GM19193 (cell line): Measurements from ENCODE around the gene STARD3NL.

ENCODE experiments used
- POLR2A ChIP-seq: IDR thresholded peaks from 4 replicates; pipeline ENCODE4 v1.6.1; 2011; ENCODE audit not compliant: insufficient read depth, insufficient read length; ENCODE audit errors: extremely low read depth

STARD3NL gene

DNA sequence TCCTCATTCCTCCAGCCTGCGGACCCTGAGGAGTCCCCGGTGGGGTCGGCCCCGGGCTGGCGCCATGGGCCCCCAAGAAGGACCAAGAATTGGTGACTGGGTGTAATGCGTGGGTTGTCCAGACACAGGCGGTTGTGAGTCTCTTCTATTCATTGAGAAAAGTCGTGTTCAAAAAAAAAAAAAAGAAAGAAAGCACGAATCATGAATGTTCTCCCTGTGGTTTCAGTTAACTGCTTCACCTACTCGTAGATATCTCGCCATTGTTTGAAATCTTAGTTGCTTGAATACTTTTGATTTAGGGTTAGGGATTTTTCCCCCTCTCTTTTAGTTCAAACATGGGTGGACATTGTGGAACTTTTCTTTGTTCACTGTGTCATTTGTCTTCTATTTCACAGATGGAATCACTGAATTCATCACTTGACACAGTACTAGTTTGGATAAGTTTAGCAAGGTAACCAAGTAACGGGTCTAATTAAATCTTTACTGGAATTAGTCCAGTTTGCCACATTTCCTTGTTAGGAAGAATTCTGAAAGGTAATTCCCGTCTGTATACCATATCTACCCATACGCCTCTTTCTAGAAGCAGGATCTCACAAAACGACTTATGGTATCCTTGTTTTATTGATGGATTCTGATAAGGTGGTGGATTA, 775 bp downstream of the STARD3NL start:
- no peak for TF ChIP-seq POLR2A

DNA sequence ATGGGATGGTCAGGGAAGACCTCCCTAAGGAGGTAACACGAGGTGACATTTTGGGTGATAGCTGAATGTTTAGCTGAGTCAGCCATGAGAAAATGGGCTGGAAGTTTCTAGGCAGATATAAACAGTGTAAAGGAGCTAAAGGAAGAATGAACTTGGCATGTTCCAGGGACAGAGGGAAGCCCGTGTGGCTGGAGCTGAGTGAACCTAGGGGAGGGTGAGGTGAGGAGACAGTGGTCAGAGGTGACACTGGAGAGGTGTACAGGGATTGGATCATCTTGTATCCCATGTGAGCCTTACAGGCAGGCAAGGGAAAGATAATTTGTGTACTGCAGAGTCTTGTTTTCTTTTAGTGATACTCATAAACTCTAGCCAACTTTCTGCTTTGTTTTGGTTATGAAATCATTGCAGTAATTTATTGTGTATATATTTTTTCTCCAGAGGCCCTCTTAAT, 1.8 kb downstream of the STARD3NL start:
- TF ChIP-seq POLR2A = no peak

DNA sequence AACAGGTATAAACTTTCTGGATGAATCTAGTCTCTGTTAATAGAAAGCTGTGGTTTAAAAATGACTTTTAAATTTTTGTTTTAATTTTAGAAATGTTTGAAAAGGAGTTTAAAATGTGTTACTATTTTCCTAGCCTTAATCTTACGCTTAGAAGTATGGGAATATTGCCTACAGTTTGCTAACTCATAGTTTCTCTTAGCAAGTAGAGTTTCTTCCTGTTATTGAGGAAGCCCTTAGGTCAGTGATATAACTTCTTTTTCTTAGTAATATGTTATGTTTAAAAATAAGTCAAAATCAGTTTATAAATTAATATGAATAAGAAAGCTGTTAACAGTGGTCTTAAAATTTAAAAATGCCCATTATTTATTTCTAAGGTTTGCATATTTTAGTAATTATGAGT, 3.1 kb downstream of the STARD3NL start:
- TF ChIP-seq POLR2A = no peak

DNA sequence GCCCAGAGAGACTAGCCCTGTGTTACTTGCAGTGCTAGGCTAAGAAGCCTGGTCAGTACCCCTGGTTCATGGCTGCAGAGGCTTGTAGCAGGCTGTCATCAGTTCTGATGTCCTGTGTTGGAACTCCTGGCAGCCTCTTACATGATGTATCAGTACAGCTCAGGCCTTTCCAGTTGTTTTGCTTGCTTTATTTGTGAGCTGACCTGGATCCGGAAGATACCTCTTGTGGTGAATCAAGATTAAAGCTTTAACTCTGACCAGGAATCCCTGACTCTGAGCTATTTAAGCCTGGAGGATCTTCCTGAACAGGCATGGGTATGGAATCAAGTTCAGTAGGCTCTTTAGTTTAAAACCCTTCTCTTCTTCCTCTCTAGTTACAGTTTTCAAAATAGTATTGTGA, 4.4 kb downstream of the STARD3NL start:
- no peak for TF ChIP-seq POLR2A

DNA sequence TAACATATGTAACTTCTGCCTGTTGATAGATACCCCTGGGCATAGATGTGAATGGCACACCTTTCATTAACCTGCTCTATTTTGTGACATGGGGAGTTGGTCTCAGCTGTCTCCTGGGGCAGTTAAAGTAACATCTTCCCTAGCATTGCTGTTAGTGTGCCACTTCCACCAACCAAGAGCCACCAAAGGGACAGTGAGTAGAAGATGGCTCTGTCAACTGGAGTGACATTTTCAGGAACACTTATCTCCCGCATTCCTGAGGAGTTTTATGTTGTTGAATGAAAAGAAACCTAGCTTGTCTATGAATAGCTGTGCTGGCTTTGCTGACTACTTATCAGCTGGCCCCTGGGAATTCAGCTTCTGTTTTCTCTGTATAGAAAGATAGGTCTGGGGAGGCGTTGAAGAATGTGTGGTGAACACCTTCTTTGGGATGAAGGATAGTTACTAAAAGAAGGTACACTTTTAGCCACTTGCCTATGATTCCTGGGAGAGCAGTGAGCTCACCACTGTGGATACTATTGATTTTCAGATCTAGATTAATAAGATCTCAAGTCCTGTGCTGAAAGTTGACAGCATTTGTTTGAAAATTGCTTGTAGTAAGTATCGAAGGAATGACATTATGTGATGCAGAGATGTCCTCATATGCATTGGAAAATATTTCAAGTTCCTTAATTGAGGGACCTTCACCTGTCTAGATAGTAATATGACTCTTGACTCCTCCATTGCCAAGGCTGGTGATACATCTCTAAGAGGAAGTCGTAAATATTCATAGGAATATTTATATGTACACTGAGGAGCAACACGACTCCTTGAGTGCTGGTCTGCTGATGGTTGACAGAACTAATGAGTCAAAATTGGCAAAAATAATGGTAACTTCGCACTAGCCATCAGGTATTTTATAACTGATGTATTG, 7.6 kb downstream of the STARD3NL start:
- no peak for TF ChIP-seq POLR2A

DNA sequence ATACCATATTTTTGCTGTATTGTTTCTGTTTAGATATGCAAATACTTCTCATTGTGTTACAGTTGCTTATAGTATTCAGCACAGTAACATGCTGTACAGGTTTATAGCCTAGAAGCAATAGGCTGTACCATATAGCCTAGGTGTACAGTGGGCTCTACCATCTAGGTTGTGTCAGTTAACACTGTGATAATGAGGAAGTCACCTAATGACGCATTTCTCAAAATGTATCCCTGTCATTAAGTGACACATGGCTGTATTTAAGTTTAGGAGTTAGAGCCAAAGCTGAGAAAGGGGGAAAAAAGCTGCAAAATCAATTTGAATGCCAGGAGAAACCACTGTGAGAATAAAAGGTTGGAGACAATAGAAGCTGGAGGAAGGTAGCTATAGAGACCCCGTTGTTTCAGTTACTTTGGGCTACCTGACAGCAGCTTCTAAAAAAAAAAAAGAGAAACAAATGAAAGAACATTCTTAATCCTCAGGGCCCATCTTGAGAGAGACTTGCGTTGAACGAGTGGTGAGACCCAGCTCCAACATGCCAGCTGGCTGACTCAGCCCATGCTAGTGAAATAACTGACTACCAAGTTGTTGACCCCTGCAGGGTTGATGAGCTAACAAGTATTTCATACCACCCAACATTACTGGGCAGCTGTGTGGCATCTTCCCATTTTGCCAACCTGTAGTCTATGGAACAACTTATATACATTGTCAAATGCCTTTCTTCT, 8.7 kb downstream of the STARD3NL start:
- TF ChIP-seq POLR2A = no peak

DNA sequence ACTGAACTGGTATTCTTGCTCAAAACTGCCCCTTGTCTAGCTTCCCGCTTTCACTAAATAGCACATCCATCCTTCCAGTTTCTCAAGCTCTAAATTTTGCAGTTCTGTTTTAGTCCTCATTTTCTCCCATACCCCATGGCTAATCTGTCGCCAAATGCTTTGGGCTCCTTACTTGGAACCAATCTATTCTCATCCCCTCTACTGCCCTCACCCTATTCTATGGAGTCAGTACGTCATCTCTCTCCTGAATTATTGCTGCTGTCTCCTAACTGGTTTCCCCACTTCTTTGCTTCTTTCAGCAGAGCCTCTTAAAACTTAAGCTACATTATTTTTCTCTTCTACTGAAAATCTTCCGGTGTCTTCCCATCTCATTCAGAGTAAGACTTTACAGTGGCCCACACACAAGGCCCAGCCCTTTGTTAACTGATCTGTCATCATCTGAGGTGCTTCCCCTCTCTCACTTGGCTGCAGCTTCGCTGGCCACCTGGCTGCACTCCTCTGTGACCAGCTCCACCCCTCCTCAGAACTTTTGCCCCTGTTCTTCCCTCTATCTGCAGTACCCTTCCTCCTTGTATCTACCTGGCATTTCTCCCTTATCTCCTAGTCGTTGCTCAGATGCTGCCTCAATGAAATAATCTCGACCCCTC, 9.9 kb downstream of the STARD3NL start:
- TF ChIP-seq POLR2A = no peak

DNA sequence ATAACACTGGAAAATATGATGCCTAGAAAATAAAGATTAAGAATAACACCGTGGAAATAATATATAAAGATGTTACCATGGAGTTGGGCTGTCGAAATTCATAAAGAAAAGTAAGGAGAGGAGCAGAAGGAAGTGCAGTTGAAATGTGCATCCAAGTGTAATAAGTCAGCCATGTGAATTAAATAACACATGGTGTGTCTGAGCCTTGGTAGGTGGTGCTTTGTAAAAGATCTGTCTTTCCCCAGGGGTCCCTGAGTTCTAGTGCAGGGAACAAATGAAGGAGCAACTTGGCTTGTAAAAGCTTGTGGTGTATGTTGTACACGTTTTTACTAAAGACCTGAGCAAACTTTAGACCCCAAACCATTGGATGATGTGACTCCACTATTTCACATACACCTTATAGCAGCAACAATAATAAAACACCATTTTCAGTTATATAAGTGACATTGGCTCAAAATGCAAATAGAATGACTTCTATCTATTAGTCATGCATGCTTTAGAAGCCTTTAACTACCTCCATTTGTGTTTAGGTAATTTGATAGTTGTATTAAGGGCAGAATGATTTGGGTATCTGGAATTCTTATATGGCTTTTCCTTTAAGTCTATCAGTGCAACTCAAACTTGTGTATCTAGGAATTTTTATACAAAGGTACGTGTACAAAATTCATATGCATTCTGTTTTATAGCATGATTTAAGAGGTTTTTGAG, 11.3 kb downstream of the STARD3NL start:
- no peak for TF ChIP-seq POLR2A

DNA sequence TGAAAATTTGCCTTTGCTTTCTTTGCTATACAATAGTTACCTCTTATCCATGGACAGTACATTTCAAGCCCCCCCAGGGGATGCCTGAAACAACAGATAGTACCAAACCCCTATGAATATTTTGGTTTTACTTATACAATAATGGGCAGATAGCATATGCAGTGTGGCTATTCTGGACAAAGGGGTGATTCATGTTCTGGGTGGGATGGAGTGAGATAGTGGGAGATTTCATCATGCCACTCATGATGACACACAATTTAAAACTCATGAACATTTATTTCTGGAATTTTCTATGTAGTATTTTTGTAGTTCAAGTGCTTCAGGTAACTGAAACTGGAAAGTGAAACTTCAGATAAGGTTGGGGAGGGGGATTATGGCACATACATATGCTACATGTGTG, 12.0 kb downstream of the STARD3NL start:
- no peak for TF ChIP-seq POLR2A

DNA sequence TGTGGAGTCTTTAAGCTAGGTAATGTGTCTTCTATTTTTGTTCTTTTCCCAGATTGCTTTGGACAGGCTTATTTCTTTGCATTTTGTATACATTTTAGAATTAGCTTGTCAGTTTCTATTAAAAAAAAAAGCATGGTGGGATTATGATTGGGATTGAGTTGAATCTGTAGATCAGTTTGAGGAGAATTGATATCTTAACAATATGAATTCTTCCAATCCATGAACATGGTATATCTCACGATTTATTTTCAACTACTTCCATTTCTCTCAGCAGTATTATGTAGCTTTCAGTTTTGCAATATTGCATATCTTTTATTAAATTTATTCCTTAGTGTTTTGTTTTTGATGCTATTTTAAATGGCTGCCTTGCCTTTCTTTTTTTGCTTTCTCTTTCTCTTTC, 13.7 kb downstream of the STARD3NL start:
- no peak for TF ChIP-seq POLR2A

DNA sequence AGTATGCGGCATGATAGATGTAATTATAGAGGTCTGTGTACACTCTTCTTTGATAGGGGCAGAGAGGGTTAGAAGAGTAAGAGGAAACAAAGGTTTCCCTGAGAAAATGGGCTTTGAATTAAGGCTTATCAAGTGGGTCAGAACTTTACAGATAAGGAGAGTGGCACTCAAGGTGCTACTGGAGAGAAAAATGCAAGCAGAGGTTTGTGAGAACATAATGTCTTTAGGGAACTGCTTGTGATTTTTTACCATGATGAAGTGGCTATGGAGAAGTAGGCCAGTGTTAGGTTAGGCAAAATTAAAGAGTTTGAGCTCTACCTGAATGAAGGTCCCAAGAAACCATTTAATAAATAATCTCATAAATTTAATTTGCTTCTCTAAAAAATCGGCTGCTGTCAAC, 14.3 kb downstream of the STARD3NL start:
- TF ChIP-seq POLR2A = no peak

DNA sequence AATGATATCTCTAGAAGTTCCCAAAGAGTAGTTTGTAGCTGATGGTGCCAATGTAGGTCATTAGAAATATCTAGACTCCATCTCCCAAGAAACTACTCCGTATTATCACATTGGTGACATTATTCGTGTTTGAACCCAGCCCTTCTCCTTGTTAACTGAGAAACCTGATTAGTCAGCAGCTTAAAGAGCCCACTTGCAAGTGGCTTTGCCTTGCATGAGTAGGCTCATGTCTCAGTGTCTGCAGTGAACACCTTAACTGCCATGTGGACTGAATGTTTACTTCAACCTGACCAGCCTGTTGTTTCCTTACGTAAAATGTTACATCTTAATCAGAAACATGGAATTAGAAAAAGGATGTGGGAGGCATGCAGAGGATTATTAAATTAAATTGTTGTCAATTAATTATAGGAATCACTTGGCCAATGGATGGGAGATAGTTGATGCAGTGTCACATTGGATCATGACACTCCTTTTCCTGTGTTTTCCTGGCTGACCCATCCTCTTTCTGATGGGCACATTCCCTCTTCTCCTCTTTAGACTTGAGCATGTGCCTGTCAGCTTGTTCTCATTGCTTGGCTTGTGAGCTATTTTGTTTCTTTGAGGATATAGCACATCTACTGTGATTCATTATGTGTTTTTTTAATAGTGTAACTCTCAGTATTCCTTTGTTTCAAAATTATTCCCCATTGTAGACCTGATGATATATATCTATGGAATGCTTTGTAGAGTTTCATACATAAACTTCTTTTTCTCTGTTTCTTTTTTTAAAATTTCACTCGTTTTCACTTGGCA, 18.0 kb downstream of the STARD3NL start:
- TF ChIP-seq POLR2A = no peak

DNA sequence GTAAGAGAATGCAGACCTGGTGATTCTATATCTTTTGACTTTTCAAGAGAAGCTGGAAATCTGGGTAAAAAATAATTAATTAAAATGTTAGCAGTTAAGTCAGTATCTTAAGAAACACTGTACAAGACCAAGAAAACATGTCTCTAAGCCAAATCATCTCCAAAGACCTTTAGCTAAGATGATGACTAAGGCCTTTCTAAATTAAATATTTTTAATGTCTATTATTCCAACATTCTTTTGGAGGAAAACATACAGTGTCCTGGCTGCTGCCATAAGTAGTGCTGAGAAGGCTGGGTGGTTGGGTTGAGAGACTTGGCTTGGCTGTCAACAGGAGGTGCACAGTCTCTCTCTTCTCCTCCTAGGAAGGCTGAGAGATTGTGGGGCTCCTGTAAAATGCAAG, 20.3 kb downstream of the STARD3NL start:
- TF ChIP-seq POLR2A = no peak

DNA sequence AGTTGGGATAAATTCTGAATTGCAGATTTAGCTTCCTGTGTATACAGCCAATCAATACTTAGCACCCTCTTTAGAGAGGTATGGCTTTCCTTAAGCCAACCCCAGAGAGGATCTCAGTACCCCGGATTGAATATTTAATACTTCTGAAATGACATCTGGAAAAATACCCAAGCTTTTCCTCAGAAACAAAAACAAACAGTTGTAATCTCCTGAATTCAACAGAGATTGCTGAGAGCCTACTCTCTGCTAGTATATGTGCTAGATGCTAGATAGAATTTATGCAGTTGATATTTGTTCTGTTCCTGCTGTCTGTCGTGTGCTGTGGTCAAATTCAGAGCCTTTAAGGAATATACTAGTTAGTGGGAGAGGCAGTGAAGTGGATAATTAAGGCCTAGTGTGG, 21.1 kb downstream of the STARD3NL start:
- TF ChIP-seq POLR2A = no peak
